Frontal cortex (tissue), 4 donors: ENCODE data around the gene SNPH. TPM values are rescaled to one million over a fixed set of nuclear protein-coding genes. Genes with fewer than 3 reads are reported as not detected.

Experiments used
- DNase-seq, 2 donors: peaks; one replicate each; pipeline ENCODE4 v3.0.0; 2012; ENCODE audit warnings: low spot score in 2 of 2
- FAIRE-seq: peaks from 2 replicates; lab custom pipeline; 2012; peaks lifted over from hg19 to GRCh38; lab: Jason Lieb, UNC
- total RNA-seq: library from RNA; depleted of rRNA; stranded (reverse); fragments of >200 nt; gene quantifications from one replicate; pipeline ENCODE4 v1.2.3, GENCODE V29; 2014
- donor health status: control.
- donor health status: control.
- donor health status: control.

Gene SNPH
- total RNA-seq, 1 donor from 2014 or later = 21.6 TPM

- FAIRE-seq (no peak), DNase-seq (no peak)
Measured at GRCh38 chr20:1263853-1264252, 2.2 kb upstream of the SNPH start.

- DNase-seq (no peak), FAIRE-seq (no peak)
Measured at GRCh38 chr20:1264727-1265126, 1.4 kb upstream of the SNPH start.

- DNase-seq (no peak), FAIRE-seq (no peak)
Measured at GRCh38 chr20:1265226-1265915, 723 bp upstream of the SNPH start.

GRCh38 chr20:1265916-1266166 lies 253 bp upstream of the SNPH start:
- no peak for FAIRE-seq
- DNase-seq = no peak

- FAIRE-seq (no peak), DNase-seq (no peak)
Measured at GRCh38 chr20:1267161-1267560, 1.1 kb downstream of the SNPH start.

GRCh38 chr20:1267809-1268374 lies 1.8 kb downstream of the SNPH start:
- no peak for DNase-seq
- FAIRE-seq = no peak

GRCh38 chr20:1269235-1269634 lies 3.1 kb downstream of the SNPH start:
- DNase-seq = no peak
- no peak for FAIRE-seq

GRCh38 chr20:1269850-1270249 lies 3.8 kb downstream of the SNPH start:
- FAIRE-seq = no peak
- DNase-seq = no peak

- FAIRE-seq (no peak), DNase-seq (no peak)
Measured at GRCh38 chr20:1272368-1273100, 6.4 kb downstream of the SNPH start.

- DNase-seq (no peak), FAIRE-seq (no peak)
Measured at GRCh38 chr20:1273366-1273765, 7.3 kb downstream of the SNPH start.

GRCh38 chr20:1274485-1275311 lies 8.6 kb downstream of the SNPH start:
- DNase-seq (no peak), FAIRE-seq (no peak)

- FAIRE-seq (no peak), DNase-seq (no peak)
Measured at GRCh38 chr20:1275919-1276318, 9.8 kb downstream of the SNPH start.

- no peak for FAIRE-seq
- no peak for DNase-seq
Measured at GRCh38 chr20:1277529-1278322, 11.6 kb downstream of the SNPH start.

GRCh38 chr20:1278993-1279392 lies 12.9 kb downstream of the SNPH start:
- no peak for FAIRE-seq
- no peak for DNase-seq

GRCh38 chr20:1280195-1281102 lies 14.4 kb downstream of the SNPH start:
- no peak for FAIRE-seq
- DNase-seq = no peak

- FAIRE-seq (no peak), DNase-seq (no peak)
Measured at GRCh38 chr20:1281279-1282057, 15.4 kb downstream of the SNPH start.

- DNase-seq (no peak), FAIRE-seq (no peak)
Measured at GRCh38 chr20:1282966-1283365, 16.9 kb downstream of the SNPH start.
